Glutamatergic neuron (in vitro differentiated cells): ENCODE measurements around the gene BMP2K. TPM values are rescaled to one million over a fixed set of nuclear protein-coding genes. Genes with fewer than 3 reads are reported as not detected.

Source experiments
- DNase-seq: peaks from one replicate; pipeline ENCODE4 v3.0.0; 2022
- H3K27ac Mint-ChIP-seq: one replicate; pipeline ENCODE4 v1.8.0; 2020; ENCODE audit warnings: mild to moderate bottlenecking, mixed read lengths, inconsistent platforms; ENCODE audit not compliant: unreplicated experiment
- H3K27me3 Mint-ChIP-seq: one replicate; pipeline ENCODE4 v1.8.0; 2020; ENCODE audit warnings: mild to moderate bottlenecking, moderate library complexity, mixed read lengths, inconsistent platforms; ENCODE audit not compliant: unreplicated experiment
- H3K36me3 Mint-ChIP-seq: one replicate; pipeline ENCODE4 v1.8.0; 2020; ENCODE audit warnings: mild to moderate bottlenecking, mixed read lengths, inconsistent platforms; ENCODE audit not compliant: unreplicated experiment
- H3K4me1 Mint-ChIP-seq: one replicate; pipeline ENCODE4 v1.8.0; 2020; ENCODE audit warnings: mild to moderate bottlenecking, low read depth, mixed read lengths, inconsistent platforms; ENCODE audit not compliant: unreplicated experiment
- H3K4me3 Mint-ChIP-seq: one replicate; pipeline ENCODE4 v1.8.0; 2020; ENCODE audit warnings: mild to moderate bottlenecking, mixed read lengths, inconsistent platforms; ENCODE audit not compliant: unreplicated experiment
- H3K9me3 Mint-ChIP-seq: one replicate; pipeline ENCODE4 v1.8.0; 2020; ENCODE audit warnings: mild to moderate bottlenecking, moderate library complexity, mixed read lengths, inconsistent platforms; ENCODE audit not compliant: unreplicated experiment
- microRNA-seq: library from miRNA; unstranded; fragments of <30 nt; microRNA quantifications from one replicate; pipeline ENCODE4, GENCODE V29; 2020; ENCODE audit not compliant: unreplicated experiment
- total RNA-seq: library from RNA; stranded (reverse); fragmentation: NEBNext Ultra II Directional; extraction: Animal tissue kit (Norgen Biotek cat#: 25700); gene quantifications from one replicate; pipeline ENCODE4 v1.2.1, GENCODE V29; 2021; ENCODE audit not compliant: unreplicated experiment
- TF ChIP-seq, protein P1 (sequence below): fragments of 200-600 bp; sonication (generic); IDR thresholded peaks from one replicate; pipeline ENCODE4 v1.5.0; 2021; ENCODE audit not compliant: partially characterized antibody, unreplicated experiment

Gene BMP2K
- total RNA-seq, 1 donor from 2014 or later, result 13.6 TPM

DNA sequence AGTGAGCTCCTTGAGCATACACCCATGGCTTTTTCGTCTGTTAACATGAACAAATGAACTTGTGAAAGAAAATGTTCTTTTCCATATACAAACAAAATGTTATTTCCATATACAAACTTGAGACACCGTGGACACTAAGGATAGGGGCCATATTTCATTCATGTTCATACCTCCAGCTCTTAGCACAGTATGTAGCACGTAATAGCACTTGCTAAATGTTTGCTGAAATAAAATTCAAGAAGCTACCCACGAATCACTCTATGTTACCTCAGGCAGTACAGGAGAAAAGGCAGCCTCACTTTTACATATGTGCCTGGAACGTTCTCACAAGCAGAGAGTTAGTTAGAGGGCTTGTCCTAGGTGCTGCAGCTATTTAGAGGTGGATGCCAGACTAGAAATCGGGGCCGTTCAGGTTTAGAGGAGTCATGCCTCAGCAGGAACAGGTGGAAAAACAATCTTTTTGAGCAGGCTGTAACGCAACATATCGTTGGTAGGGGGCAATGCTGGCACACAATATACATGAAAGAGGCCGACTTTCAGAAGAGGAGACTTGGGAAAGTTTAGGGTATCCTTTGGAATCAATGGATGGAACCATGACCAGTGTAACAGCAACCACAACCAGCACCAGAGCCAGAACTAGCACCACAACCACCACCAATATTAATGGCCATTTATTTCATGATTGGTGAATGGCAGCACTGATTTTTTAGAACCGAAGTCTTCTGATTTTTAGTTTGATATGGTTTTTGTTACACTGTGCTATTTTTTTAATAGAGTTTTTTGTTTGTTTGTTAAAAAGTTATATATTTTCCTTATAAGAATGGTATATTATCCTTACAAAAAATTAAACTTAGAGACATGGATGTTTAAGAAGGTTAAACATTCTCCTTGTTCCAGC is 177.9 kb downstream of the BMP2K start:
- Mint-ChIP-seq H3K4me3 (no peak overlapping the region), H3K27ac (no peak overlapping the region), H3K4me1 (no peaks in the 10 kb centered on the region), H3K36me3 (no peaks in the 10 kb centered on the region), H3K27me3 (peaks cover 2% of the 10 kb centered on the region), H3K9me3 (no peaks in the 10 kb centered on the region)
- peak; percentile 22 for DNase-seq
- TF ChIP-seq, protein P1, sequence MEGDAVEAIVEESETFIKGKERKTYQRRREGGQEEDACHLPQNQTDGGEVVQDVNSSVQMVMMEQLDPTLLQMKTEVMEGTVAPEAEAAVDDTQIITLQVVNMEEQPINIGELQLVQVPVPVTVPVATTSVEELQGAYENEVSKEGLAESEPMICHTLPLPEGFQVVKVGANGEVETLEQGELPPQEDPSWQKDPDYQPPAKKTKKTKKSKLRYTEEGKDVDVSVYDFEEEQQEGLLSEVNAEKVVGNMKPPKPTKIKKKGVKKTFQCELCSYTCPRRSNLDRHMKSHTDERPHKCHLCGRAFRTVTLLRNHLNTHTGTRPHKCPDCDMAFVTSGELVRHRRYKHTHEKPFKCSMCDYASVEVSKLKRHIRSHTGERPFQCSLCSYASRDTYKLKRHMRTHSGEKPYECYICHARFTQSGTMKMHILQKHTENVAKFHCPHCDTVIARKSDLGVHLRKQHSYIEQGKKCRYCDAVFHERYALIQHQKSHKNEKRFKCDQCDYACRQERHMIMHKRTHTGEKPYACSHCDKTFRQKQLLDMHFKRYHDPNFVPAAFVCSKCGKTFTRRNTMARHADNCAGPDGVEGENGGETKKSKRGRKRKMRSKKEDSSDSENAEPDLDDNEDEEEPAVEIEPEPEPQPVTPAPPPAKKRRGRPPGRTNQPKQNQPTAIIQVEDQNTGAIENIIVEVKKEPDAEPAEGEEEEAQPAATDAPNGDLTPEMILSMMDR, result peak; percentile 75

DNA sequence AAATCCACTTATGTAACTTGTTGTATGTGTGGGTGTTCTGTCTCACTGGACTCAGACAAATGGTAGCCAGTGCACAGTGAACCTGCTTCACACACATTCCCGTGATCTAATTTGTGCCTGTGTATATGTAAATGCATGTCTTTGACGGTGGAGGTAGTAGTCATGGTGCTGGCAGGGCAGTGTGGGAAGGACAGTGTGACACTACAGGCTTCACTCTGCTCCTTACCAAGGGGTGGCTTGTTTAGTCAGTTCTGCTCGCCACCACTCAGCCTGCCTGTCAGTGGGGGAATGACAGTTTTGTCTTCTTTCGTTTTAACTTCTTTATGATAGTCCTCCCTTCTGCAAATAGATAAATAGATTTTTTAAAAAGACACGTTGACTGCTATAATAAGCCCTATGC is 180.8 kb downstream of the BMP2K start:
- H3K9me3 Mint-ChIP-seq, result no peaks in the 10 kb centered on the region
- no peak overlapping the region for H3K27ac Mint-ChIP-seq
- H3K36me3 Mint-ChIP-seq, result no peaks in the 10 kb centered on the region
- no peak for DNase-seq
- TF ChIP-seq, protein P1, result no peak
- no peak overlapping the region for H3K4me3 Mint-ChIP-seq
- H3K27me3 Mint-ChIP-seq, result peaks cover 2% of the 10 kb centered on the region
- H3K4me1 Mint-ChIP-seq, result no peaks in the 10 kb centered on the region

DNA sequence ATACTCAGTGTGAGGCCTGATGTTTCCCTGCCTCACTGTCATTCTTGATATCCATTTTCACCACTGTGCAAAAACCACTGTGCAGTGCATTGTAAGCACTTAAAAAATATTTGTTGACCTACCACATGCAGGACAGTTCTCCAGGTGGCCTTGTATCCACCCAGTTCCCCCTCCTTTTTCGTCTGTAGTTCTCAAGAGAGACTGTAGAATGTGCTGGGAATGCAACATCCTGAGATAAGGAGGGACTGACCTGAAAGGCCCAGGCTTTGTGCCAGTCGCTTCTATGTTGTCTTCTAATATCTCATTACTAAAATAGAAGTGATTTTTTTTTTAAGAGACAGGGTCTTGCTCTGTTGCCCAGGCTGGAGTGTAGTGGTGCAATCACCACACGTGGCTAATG is 184.8 kb downstream of the BMP2K start:
- no peaks in the 10 kb centered on the region for H3K9me3 Mint-ChIP-seq
- no peak for DNase-seq
- no peaks in the 10 kb centered on the region for H3K4me1 Mint-ChIP-seq
- no peak overlapping the region for H3K27ac Mint-ChIP-seq
- no peaks in the 10 kb centered on the region for H3K36me3 Mint-ChIP-seq
- no peak overlapping the region for H3K4me3 Mint-ChIP-seq
- H3K27me3 Mint-ChIP-seq, result no peaks in the 10 kb centered on the region
- TF ChIP-seq, protein P1, result no peak

Small RNA genes within 50 kb of the gene (microRNA-seq; reads per million reads assigned to microRNA genes)
- gene MIR5096, result not detected

Other genes starting within 250 kb of the BMP2K start
- not detected for gene ANXA3, start 224.6 kb upstream of the BMP2K start, total RNA-seq
- gene PAQR3, start 163.1 kb downstream of the BMP2K start, total RNA-seq, result 53.2 TPM